ENCODE results near the gene GPR108. TPM values are rescaled to one million over a fixed set of nuclear protein-coding genes. Genes with fewer than 3 reads are reported as not detected.

Gene GPR108
- total RNA-seq, 1 experiment from 2014 or later = 43.0 TPM

- no peak overlapping the region for H3K27ac ChIP-seq (ENCODE audit: low read length)
- TF ChIP-seq POLR2AphosphoS5 (IDR thresholded peaks at IDR 0.05; ENCODE audit: low read depth, low read length) = no peak
- no peak for TF ChIP-seq SIN3A (IDR thresholded peaks at IDR 0.05; ENCODE audit: borderline replicate concordance, insufficient read depth, low read depth, low read length)
- no peaks in the 10 kb centered on the region for H3K4me1 ChIP-seq (ENCODE audit: control insufficient read depth, insufficient read depth, low read length)
- H3K4me3 ChIP-seq (ENCODE audit: low read depth in 2 of 2, low read length in 2 of 2) = no peak overlapping the region
- no peaks in the 10 kb centered on the region for H3K9me3 ChIP-seq (ENCODE audit: control insufficient read depth, insufficient read depth, low read depth, low read length)
- H3K27me3 ChIP-seq (ENCODE audit: control insufficient read depth, insufficient read depth, low read length) = no peaks in the 10 kb centered on the region
- DNase-seq (ENCODE audit: low read depth, low spot score) = no peak
- in situ Hi-C loops (cut with HindIII; ENCODE audit: low pct_unique_long_range_greater_than_20kb, low sequenced_read_pairs) = no loop called here
- ChIA-PET CTCF (no interaction called here), POLR2A (no interaction called here)
- no TSS peak for BruUV-seq (replicated peaks)
- no peak for ATAC-seq
- no peaks in the 10 kb centered on the region for H3K36me3 ChIP-seq (ENCODE audit: control insufficient read depth, insufficient read depth, low read length)
- intact Hi-C loops (cut with micrococcal nuclease; ENCODE audit: unreplicated experiment) = no loop called here
Observed at GRCh38 chr19:6683971-6684370, 53.4 kb downstream of the GPR108 start.

- in situ Hi-C loops (cut with HindIII; ENCODE audit: low pct_unique_long_range_greater_than_20kb, low sequenced_read_pairs) (no loop called here), intact Hi-C loops (cut with micrococcal nuclease; ENCODE audit: unreplicated experiment) (no loop called here)
- H3K27me3 ChIP-seq (ENCODE audit: control insufficient read depth, insufficient read depth, low read length) = no peaks in the 10 kb centered on the region
- no peak overlapping the region for H3K27ac ChIP-seq (ENCODE audit: low read length)
- no peaks in the 10 kb centered on the region for H3K36me3 ChIP-seq (ENCODE audit: control insufficient read depth, insufficient read depth, low read length)
- H3K4me3 ChIP-seq (ENCODE audit: low read depth in 2 of 2, low read length in 2 of 2) = no peak overlapping the region
- H3K4me1 ChIP-seq (ENCODE audit: control insufficient read depth, insufficient read depth, low read length) = no peaks in the 10 kb centered on the region
- ChIA-PET POLR2A (no interaction called here), CTCF (no interaction called here)
- ATAC-seq (no peak), DNase-seq (ENCODE audit: low read depth, low spot score) (no peak)
- BruUV-seq (replicated peaks) = no TSS peak
- TF ChIP-seq REST (IDR thresholded peaks at IDR 0.05; ENCODE audit: insufficient read depth in 1 of 2, low read depth in 2 of 2, low read length in 1 of 2) (no peak), TCF7L2 (IDR thresholded peaks at IDR 0.05; ENCODE audit: low read depth, low read length) (no peak), CTCF (IDR thresholded peaks at IDR 0.05) (no peak), POLR2AphosphoS5 (IDR thresholded peaks at IDR 0.05; ENCODE audit: low read depth, low read length) (no peak), SIN3A (IDR thresholded peaks at IDR 0.05; ENCODE audit: borderline replicate concordance, insufficient read depth, low read depth, low read length) (no peak)
- H3K9me3 ChIP-seq (ENCODE audit: control insufficient read depth, insufficient read depth, low read depth, low read length) = no peaks in the 10 kb centered on the region
Observed at GRCh38 chr19:6682607-6683128, 54.7 kb downstream of the GPR108 start.

- H3K27ac ChIP-seq (ENCODE audit: low read length) = no peak overlapping the region
- no peak for DNase-seq (ENCODE audit: low read depth, low spot score)
- H3K27me3 ChIP-seq (ENCODE audit: control insufficient read depth, insufficient read depth, low read length) = no peaks in the 10 kb centered on the region
- H3K4me3 ChIP-seq (ENCODE audit: low read depth in 2 of 2, low read length in 2 of 2) = no peak overlapping the region
- ChIA-PET CTCF (no interaction called here), POLR2A (interaction anchor here (0.7 kb wide), 1 partner anchor 24 kb away, joined by 5 read pairs; no protein-coding TSS in a partner anchor)
- no TSS peak for BruUV-seq (replicated peaks)
- no peak for ATAC-seq
- in situ Hi-C loops (cut with HindIII; ENCODE audit: low pct_unique_long_range_greater_than_20kb, low sequenced_read_pairs) = no loop called here
- intact Hi-C loops (cut with micrococcal nuclease; ENCODE audit: unreplicated experiment) = no loop called here
- no peaks in the 10 kb centered on the region for H3K4me1 ChIP-seq (ENCODE audit: control insufficient read depth, insufficient read depth, low read length)
- no peaks in the 10 kb centered on the region for H3K9me3 ChIP-seq (ENCODE audit: control insufficient read depth, insufficient read depth, low read depth, low read length)
- H3K36me3 ChIP-seq (ENCODE audit: control insufficient read depth, insufficient read depth, low read length) = no peaks in the 10 kb centered on the region
- TF ChIP-seq POLR2AphosphoS5 (IDR thresholded peaks at IDR 0.05; ENCODE audit: low read depth, low read length) = no peak
- TF ChIP-seq CTCF (IDR thresholded peaks at IDR 0.05) = no peak
- no peak for TF ChIP-seq REST (IDR thresholded peaks at IDR 0.05; ENCODE audit: insufficient read depth in 1 of 2, low read depth in 2 of 2, low read length in 1 of 2)
- no peak for TF ChIP-seq TCF7L2 (IDR thresholded peaks at IDR 0.05; ENCODE audit: low read depth, low read length)
- TF ChIP-seq SIN3A (IDR thresholded peaks at IDR 0.05; ENCODE audit: borderline replicate concordance, insufficient read depth, low read depth, low read length) = no peak
Observed at GRCh38 chr19:6680141-6680540, 57.2 kb downstream of the GPR108 start.
